Ascending aorta (tissue), 2 donors: ENCODE results near the gene SLC25A26. TPM values are rescaled to one million over a fixed set of nuclear protein-coding genes. Genes with fewer than 3 reads are reported as not detected.
"Not testable (repeated sequence)": the region's sequence is repeated elsewhere in the genome, so short reads cannot be mapped to it uniquely, and the experiment has no call there.

Source experiments
- DNase-seq, 2 donors: peaks; one replicate each; pipeline ENCODE4 v3.0.0-alpha.2; 2019; ENCODE audit warnings: low spot score in 2 of 2
- H3K27ac ChIP-seq, 2 donors: fragments of 200-600 bp; sonication (generic); one replicate each; pipeline ENCODE4 v1.5.1; 2016 to 2017; ENCODE audit warnings: mild to moderate bottlenecking in 1 of 2
- H3K27me3 ChIP-seq: fragments of 200-600 bp; sonication (generic); one replicate; pipeline ENCODE4 v1.5.1; 2017
- H3K36me3 ChIP-seq, 2 donors: fragments of 200-600 bp; sonication (generic); one replicate each; pipeline ENCODE4 v1.5.1; 2016
- H3K4me1 ChIP-seq, 2 donors: fragments of 200-600 bp; sonication (generic); one replicate each; pipeline ENCODE4 v1.5.1; 2016 to 2017; ENCODE audit warnings: mild to moderate bottlenecking in 1 of 2
- H3K4me3 ChIP-seq, 2 donors: fragments of 200-600 bp; sonication (generic); one replicate each; pipeline ENCODE4 v1.5.1; 2016 to 2017; ENCODE audit warnings: mild to moderate bottlenecking in 1 of 2
- H3K9me3 ChIP-seq, 2 donors: fragments of 200-600 bp; sonication (generic); one replicate each; pipeline ENCODE4 v1.5.1; 2016
- CTCF ChIP-seq, 3 experiments: fragments of 200-600 bp in 2 of 3; fragments of 450-650 bp in 1 of 3; sonication (generic) in 2 of 3; IDR thresholded peaks; one replicate each; pipeline ENCODE4 v1.5.1; 2016 to 2019; ENCODE audit warnings: antibody characterized with exemption in 3 of 3, mild to moderate bottlenecking in 1 of 3, moderate library complexity in 1 of 3
- intact Hi-C: fragments of 100-400 bp; cut with DNase I; formaldehyde crosslinking; loops from one replicate; pipeline ENCODE4 v1.15.1; 2023
- total RNA-seq: library from RNA; depleted of rRNA; stranded (reverse); fragments of >200 nt; gene quantifications from one replicate; pipeline ENCODE4 v1.1.0, GENCODE V29; 2016

The SLC25A26 gene
- total RNA-seq, 1 donor from 2014 or later, result 11.7 TPM

GRCh38 chr3:66303491-66303901 lies 82.7 kb downstream of the SLC25A26 start:
- no peak for TF ChIP-seq CTCF (IDR thresholded peaks at IDR 0.05)
- DNase-seq, result no peak
- H3K36me3 ChIP-seq, result no peaks in the 10 kb centered on the region
- intact Hi-C loops, result no loop called here
- no peaks in the 10 kb centered on the region for H3K9me3 ChIP-seq
- no peak overlapping the region for H3K27ac ChIP-seq
- no peaks in the 10 kb centered on the region for H3K4me1 ChIP-seq
- H3K4me3 ChIP-seq, result no peak overlapping the region
- H3K27me3 ChIP-seq, result no peaks in the 10 kb centered on the region

GRCh38 chr3:66304293-66304692 lies 83.5 kb downstream of the SLC25A26 start:
- H3K4me3 ChIP-seq, result no peak overlapping the region
- no peaks in the 10 kb centered on the region for H3K4me1 ChIP-seq
- intact Hi-C loops, result no loop called here
- H3K27me3 ChIP-seq, result no peaks in the 10 kb centered on the region
- DNase-seq, result no peak
- H3K27ac ChIP-seq, result no peak overlapping the region
- no peaks in the 10 kb centered on the region for H3K36me3 ChIP-seq
- no peak for TF ChIP-seq CTCF (IDR thresholded peaks at IDR 0.05)
- H3K9me3 ChIP-seq, result no peaks in the 10 kb centered on the region

- DNase-seq, H3K36me3 ChIP-seq, H3K4me3 ChIP-seq, intact Hi-C loops, H3K9me3 ChIP-seq, H3K27ac ChIP-seq, H3K27me3 ChIP-seq, H3K4me1 ChIP-seq: not testable (repeated sequence)
Measured at GRCh38 chr3:66306086-66306485, 85.3 kb downstream of the SLC25A26 start.

- H3K9me3 ChIP-seq, H3K36me3 ChIP-seq, intact Hi-C loops, H3K4me3 ChIP-seq, H3K27ac ChIP-seq, H3K27me3 ChIP-seq, DNase-seq, H3K4me1 ChIP-seq: not testable (repeated sequence)
Measured at GRCh38 chr3:66306991-66307390, 86.2 kb downstream of the SLC25A26 start.

GRCh38 chr3:66312039-66312438 lies 91.2 kb downstream of the SLC25A26 start:
- intact Hi-C loops, result no loop called here
- no peaks in the 10 kb centered on the region for H3K36me3 ChIP-seq

GRCh38 chr3:66314455-66314854 lies 93.7 kb downstream of the SLC25A26 start:
- Histone ChIP-seq H3K27me3 (no peaks in the 10 kb centered on the region), H3K4me1 (no peaks in the 10 kb centered on the region), H3K36me3 (no peaks in the 10 kb centered on the region), H3K4me3 (no peak overlapping the region), H3K27ac (no peak overlapping the region), H3K9me3 (peaks cover 0 to 26% of the 10 kb centered on the region in 2 donors)
- TF ChIP-seq CTCF (IDR thresholded peaks at IDR 0.05), result no peak
- intact Hi-C loops, result no loop called here
- DNase-seq, result no peak

More at GRCh38 chr3:66312039-66312438, 91.2 kb downstream of the SLC25A26 start:
- Histone ChIP-seq H3K4me3 (no peak overlapping the region), H3K27me3 (no peaks in the 10 kb centered on the region), H3K4me1 (no peaks in the 10 kb centered on the region), H3K9me3 (peaks cover 0 to 26% of the 10 kb centered on the region in 2 donors), H3K27ac (no peak overlapping the region)
- TF ChIP-seq CTCF (IDR thresholded peaks at IDR 0.05), result no peak
- no peak for DNase-seq

GRCh38 chr3:66317750-66318376 lies 97.1 kb downstream of the SLC25A26 start:
- H3K4me3 ChIP-seq, result no peak overlapping the region
- H3K4me1 ChIP-seq, result no peaks in the 10 kb centered on the region
- H3K27me3 ChIP-seq, result no peaks in the 10 kb centered on the region
- H3K27ac ChIP-seq, result no peak overlapping the region
- no peak for DNase-seq
- intact Hi-C loops, result no loop called here
- TF ChIP-seq CTCF (IDR thresholded peaks at IDR 0.05), result no peak
- no peaks in the 10 kb centered on the region for H3K36me3 ChIP-seq
- peaks cover 0 to 14% of the 10 kb centered on the region in 2 donors for H3K9me3 ChIP-seq
